ENCODE data around the gene KCNH4. TPM values are rescaled to one million over a fixed set of nuclear protein-coding genes. Genes with fewer than 3 reads are reported as not detected.

The KCNH4 gene
- total RNA-seq, 1 donor from 2014 or later = 0.31 TPM

GRCh38 chr17:42117397-42118125, 63.4 kb downstream of the KCNH4 start:
- DNase-seq = no peak

- peak; percentile 41 for DNase-seq
These were observed 64.1 kb downstream of the KCNH4 start for GRCh38 chr17:42116705-42117396.

GRCh38 chr17:42114118-42114517, 66.8 kb downstream of the KCNH4 start:
- no peak for DNase-seq

GRCh38 chr17:42113293-42114069, 67.5 kb downstream of the KCNH4 start:
- DNase-seq = no peak

- DNase-seq = peak; percentile 72
These were observed 68.3 kb downstream of the KCNH4 start, which contains the start of gene DHX58 for GRCh38 chr17:42112552-42113176. DHX58 (minus strand) TSS chr17:42112714; CDS start chr17:42111892, 822 bp downstream.

GRCh38 chr17:42111871-42112551, 68.9 kb downstream of the KCNH4 start:
- DNase-seq = peak; percentile 52

GRCh38 chr17:42111265-42111636, 69.7 kb downstream of the KCNH4 start:
- DNase-seq = no peak

- no peak for DNase-seq
These were observed 70.4 kb downstream of the KCNH4 start for GRCh38 chr17:42110301-42111264.

- DNase-seq = no peak
These were observed 71.9 kb downstream of the KCNH4 start for GRCh38 chr17:42109086-42109485.

GRCh38 chr17:42107597-42108576, 73.1 kb downstream of the KCNH4 start:
- DNase-seq = peak; percentile 68

GRCh38 chr17:42107124-42107523, 73.8 kb downstream of the KCNH4 start:
- no peak for DNase-seq

Other genes starting within 250 kb of the KCNH4 start
- gene CNP, start 214.3 kb downstream of the KCNH4 start, total RNA-seq = 40.7 TPM
- 78.0 TPM for gene DNAJC7, start 163.7 kb downstream of the KCNH4 start, total RNA-seq
- gene NKIRAS2, start 161.1 kb downstream of the KCNH4 start, total RNA-seq = 31.5 TPM
- 3.7 TPM for gene C17orf113, start 130.5 kb downstream of the KCNH4 start, total RNA-seq
- 0.31 TPM for gene ZNF385C, start 82.7 kb downstream of the KCNH4 start, total RNA-seq
- gene DHX58, start 68.4 kb downstream of the KCNH4 start, total RNA-seq = 1.1 TPM
- gene KAT2A, start 59.8 kb downstream of the KCNH4 start, total RNA-seq = 9.0 TPM
- not detected for gene HSPB9, start 58.3 kb downstream of the KCNH4 start, total RNA-seq
- 35.1 TPM for gene RAB5C, start 26.2 kb downstream of the KCNH4 start, total RNA-seq
- gene HCRT, start 4.3 kb upstream of the KCNH4 start, total RNA-seq = not detected
- gene GHDC, start 13.4 kb upstream of the KCNH4 start, total RNA-seq = 5.5 TPM
- 20.7 TPM for gene STAT5B, start 95.2 kb upstream of the KCNH4 start, total RNA-seq
- gene STAT5A, start 107.4 kb upstream of the KCNH4 start, total RNA-seq = 1.4 TPM
- 25.1 TPM for gene STAT3, start 207.3 kb upstream of the KCNH4 start, total RNA-seq
- gene CAVIN1, start 242.1 kb upstream of the KCNH4 start, total RNA-seq = 7.8 TPM